Heart left ventricle (tissue), 13 donors: ENCODE data around the gene C2orf74.

Source experiments
- POLR2A ChIP-seq, 2 donors: fragments of 450-650 bp; IDR thresholded peaks; one replicate each; pipeline ENCODE4 v1.6.1; 2017; ENCODE audit warnings: antibody characterized with exemption in 2 of 2, mild to moderate bottlenecking in 2 of 2, moderate library complexity in 2 of 2
- TF ChIP-seq, protein P1 (sequence below), 12 donors: fragments of 200-600 bp; sonication (generic) in 4 of 12; IDR thresholded peaks; one replicate each; pipeline versions ENCODE4 v1.5.0 to v1.8.0; 2018 to 2022; ENCODE audit warnings: antibody characterized with exemption in 12 of 12, mild to moderate bottlenecking in 5 of 12
- donor health status: ischemic (EF 13 %, LVEDD 7.1; RV severe dilation, severe dysfunction).
- donor health status: DM: no; HTN: yes; CAD: no.
- donor health status: DM: no; HTN: no; CAD: no.
- donor health status: ischemic (EF 25% LVEDD 6.9; RV normal size, moderate dysfunction).
- donor health status: ischemic (EF 25% LVEDD 5.7; RV mildly dilated, moderate dysfunction).
- donor health status: ischemic (EF 35%, LVEDD 5.7; RV mildly dilated, moderate dysfunction).
- donor health status: nonischemic (EF 11% LVEDD 7.7; RV severe dilation, severe dysfunction).
- donor health status: DM: yes; HTN: yes; CAD: no.
- donor health status: PGD.
- donor health status: ischemic (EF 29% LVEDD 5.4; RV normal size, mild dysfunction).
- donor health status: nonischemic (EF 23%, LVEDD 6.1; RV moderate dilation, normal function).

DNA sequence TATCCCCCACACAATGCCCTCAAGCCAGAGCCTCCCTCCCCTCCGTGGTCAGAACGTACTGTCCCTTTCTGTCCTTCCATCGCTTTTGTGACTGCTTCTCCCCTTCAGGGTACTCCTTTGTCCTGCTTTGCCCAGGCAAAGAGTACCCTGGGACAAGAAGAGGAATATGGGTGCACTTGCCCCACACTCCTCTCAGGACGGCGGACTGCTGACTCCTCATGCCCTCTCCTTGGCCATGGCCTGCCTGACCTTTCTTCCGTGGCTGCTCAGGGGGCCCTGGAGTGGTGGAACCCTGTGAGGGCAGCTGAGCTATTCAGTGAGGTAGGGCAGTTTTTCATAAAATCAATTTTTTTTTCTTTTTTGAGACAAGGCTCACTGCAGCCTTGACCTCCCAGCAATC, 18.7 kb downstream of the C2orf74 start:
- TF ChIP-seq, protein P1, sequence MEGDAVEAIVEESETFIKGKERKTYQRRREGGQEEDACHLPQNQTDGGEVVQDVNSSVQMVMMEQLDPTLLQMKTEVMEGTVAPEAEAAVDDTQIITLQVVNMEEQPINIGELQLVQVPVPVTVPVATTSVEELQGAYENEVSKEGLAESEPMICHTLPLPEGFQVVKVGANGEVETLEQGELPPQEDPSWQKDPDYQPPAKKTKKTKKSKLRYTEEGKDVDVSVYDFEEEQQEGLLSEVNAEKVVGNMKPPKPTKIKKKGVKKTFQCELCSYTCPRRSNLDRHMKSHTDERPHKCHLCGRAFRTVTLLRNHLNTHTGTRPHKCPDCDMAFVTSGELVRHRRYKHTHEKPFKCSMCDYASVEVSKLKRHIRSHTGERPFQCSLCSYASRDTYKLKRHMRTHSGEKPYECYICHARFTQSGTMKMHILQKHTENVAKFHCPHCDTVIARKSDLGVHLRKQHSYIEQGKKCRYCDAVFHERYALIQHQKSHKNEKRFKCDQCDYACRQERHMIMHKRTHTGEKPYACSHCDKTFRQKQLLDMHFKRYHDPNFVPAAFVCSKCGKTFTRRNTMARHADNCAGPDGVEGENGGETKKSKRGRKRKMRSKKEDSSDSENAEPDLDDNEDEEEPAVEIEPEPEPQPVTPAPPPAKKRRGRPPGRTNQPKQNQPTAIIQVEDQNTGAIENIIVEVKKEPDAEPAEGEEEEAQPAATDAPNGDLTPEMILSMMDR (IDR thresholded peaks at IDR 0.05): no peak
- no peak for TF ChIP-seq POLR2A (IDR thresholded peaks at IDR 0.05)
